KOPT-K1 (cell line): ENCODE measurements around the gene FOXO6.

Experiments
- H3K27ac ChIP-seq: fragments of 200-600 bp; sonication (generic); 2 replicates; pipeline ENCODE4 v1.5.1; 2016; ENCODE audit warnings: antibody characterized with exemption, mild to moderate bottlenecking, low read depth, low read length; ENCODE audit not compliant: poor library complexity, severe bottlenecking
- H3K36me3 ChIP-seq: fragments of 200-600 bp; sonication (generic); 2 replicates; pipeline ENCODE4 v1.5.1; 2017; ENCODE audit warnings: antibody characterized with exemption, mild to moderate bottlenecking, low read length, moderate library complexity; ENCODE audit not compliant: insufficient read depth
- H3K9me3 ChIP-seq: fragments of 200-600 bp; sonication (generic); 2 replicates; pipeline ENCODE4 v1.5.1; 2017; ENCODE audit warnings: antibody characterized with exemption, low read length, mild to moderate bottlenecking; ENCODE audit not compliant: insufficient read depth, poor library complexity, severe bottlenecking

FOXO6 gene

GRCh38 chr1:41356752-41357151, 4.5 kb upstream of the FOXO6 start:
- no peak overlapping the region for H3K27ac ChIP-seq
- no peaks in the 10 kb centered on the region for H3K36me3 ChIP-seq
- no peaks in the 10 kb centered on the region for H3K9me3 ChIP-seq

GRCh38 chr1:41357451-41358101, 3.7 kb upstream of the FOXO6 start:
- Histone ChIP-seq H3K36me3 (no peaks in the 10 kb centered on the region), H3K27ac (no peak overlapping the region), H3K9me3 (no peaks in the 10 kb centered on the region)

- no peaks in the 10 kb centered on the region for H3K36me3 ChIP-seq
- no peaks in the 10 kb centered on the region for H3K9me3 ChIP-seq
- H3K27ac ChIP-seq = no peak overlapping the region
Observed at GRCh38 chr1:41358131-41359021, 2.9 kb upstream of the FOXO6 start.

- no peak overlapping the region for H3K27ac ChIP-seq
- H3K9me3 ChIP-seq = no peaks in the 10 kb centered on the region
- no peaks in the 10 kb centered on the region for H3K36me3 ChIP-seq
Observed at GRCh38 chr1:41359211-41360073, 1.8 kb upstream of the FOXO6 start.

GRCh38 chr1:41360074-41360785, 1.0 kb upstream of the FOXO6 start:
- Histone ChIP-seq H3K36me3 (no peaks in the 10 kb centered on the region), H3K27ac (no peak overlapping the region)

GRCh38 chr1:41361495-41362356, 492 bp downstream of the FOXO6 start:
- H3K9me3 ChIP-seq = no peaks in the 10 kb centered on the region
- H3K36me3 ChIP-seq = no peaks in the 10 kb centered on the region
- H3K27ac ChIP-seq = peak overlapping the region; percentile 31

More at GRCh38 chr1:41360074-41360785, 1.0 kb upstream of the FOXO6 start:
- H3K9me3 ChIP-seq = no peaks in the 10 kb centered on the region

GRCh38 chr1:41362357-41362721, 1.1 kb downstream of the FOXO6 start:
- Histone ChIP-seq H3K36me3 (no peaks in the 10 kb centered on the region), H3K9me3 (no peaks in the 10 kb centered on the region), H3K27ac (no peak overlapping the region)

- no peak overlapping the region for H3K27ac ChIP-seq
- no peaks in the 10 kb centered on the region for H3K36me3 ChIP-seq
- no peaks in the 10 kb centered on the region for H3K9me3 ChIP-seq
Observed at GRCh38 chr1:41362749-41363590, 1.7 kb downstream of the FOXO6 start.

GRCh38 chr1:41363591-41364320, 2.5 kb downstream of the FOXO6 start:
- H3K36me3 ChIP-seq = no peaks in the 10 kb centered on the region
- H3K27ac ChIP-seq = no peak overlapping the region
- no peaks in the 10 kb centered on the region for H3K9me3 ChIP-seq

GRCh38 chr1:41364442-41365319, 3.4 kb downstream of the FOXO6 start:
- Histone ChIP-seq H3K36me3 (peaks cover 8% of the 10 kb centered on the region; the same call in 1 of the 2 replicates), H3K27ac (peak overlapping the region; percentile 83), H3K9me3 (no peaks in the 10 kb centered on the region)

- Histone ChIP-seq H3K36me3 (peaks cover 8% of the 10 kb centered on the region; the same call in 1 of the 2 replicates), H3K27ac (peak overlapping the region; percentile 83), H3K9me3 (no peaks in the 10 kb centered on the region)
Observed at GRCh38 chr1:41365320-41365633, 4.0 kb downstream of the FOXO6 start.
